ENCODE data around the gene MND1.
A peak's percentile ranks its signal among the peaks of the same experiment; 100 is the strongest.

The MND1 gene

GRCh38 chr4:153365003-153365402 lies 20.5 kb downstream of the MND1 start:
- H3K27me3 Mint-ChIP-seq: no peaks in the 10 kb centered on the region
- no peak overlapping the region for H3K4me3 Mint-ChIP-seq
- no peak for DNase-seq
- H3K27ac Mint-ChIP-seq: peak overlapping the region; percentile 24
- peaks cover 1% of the 10 kb centered on the region for H3K9me3 Mint-ChIP-seq
- CTCF ChIA-PET: interaction anchor here (0.6 to 1.1 kb wide), 3 partner anchors 12 to 323 kb away, joined by 3 read pairs; no protein-coding TSS in a partner anchor
- peaks cover 72% of the 10 kb centered on the region for H3K36me3 Mint-ChIP-seq
- H3K4me1 Mint-ChIP-seq: peaks cover 2% of the 10 kb centered on the region

GRCh38 chr4:153366486-153366885 lies 22.0 kb downstream of the MND1 start:
- Mint-ChIP-seq H3K4me3 (no peak overlapping the region), H3K36me3 (peaks cover 79% of the 10 kb centered on the region), H3K27me3 (no peaks in the 10 kb centered on the region), H3K27ac (no peak overlapping the region), H3K9me3 (peaks cover 1% of the 10 kb centered on the region), H3K4me1 (peaks cover 2% of the 10 kb centered on the region)
- CTCF ChIA-PET: no interaction called here
- DNase-seq: no peak

GRCh38 chr4:153367092-153367491 lies 22.6 kb downstream of the MND1 start:
- Mint-ChIP-seq H3K9me3 (peaks cover 1% of the 10 kb centered on the region), H3K4me1 (peaks cover 2% of the 10 kb centered on the region), H3K36me3 (peaks cover 82% of the 10 kb centered on the region), H3K27me3 (no peaks in the 10 kb centered on the region), H3K4me3 (no peak overlapping the region), H3K27ac (no peak overlapping the region)
- DNase-seq: no peak
- CTCF ChIA-PET: no interaction called here

- no peak for DNase-seq
- Mint-ChIP-seq H3K4me1 (peaks cover 2% of the 10 kb centered on the region), H3K36me3 (peaks cover 82% of the 10 kb centered on the region), H3K27ac (no peak overlapping the region), H3K9me3 (peaks cover 4% of the 10 kb centered on the region), H3K27me3 (no peaks in the 10 kb centered on the region), H3K4me3 (no peak overlapping the region)
- CTCF ChIA-PET: no interaction called here
These were observed 24.5 kb downstream of the MND1 start for GRCh38 chr4:153369021-153369420.

GRCh38 chr4:153371701-153372234 lies 27.3 kb downstream of the MND1 start:
- H3K9me3 Mint-ChIP-seq: peaks cover 3% of the 10 kb centered on the region
- no peak overlapping the region for H3K4me3 Mint-ChIP-seq
- CTCF ChIA-PET: interaction anchor here (1.1 to 1.6 kb wide), 2 partner anchors 75 to 203 kb away, joined by 3 read pairs; no protein-coding TSS in a partner anchor
- peaks cover 80% of the 10 kb centered on the region for H3K36me3 Mint-ChIP-seq
- H3K4me1 Mint-ChIP-seq: peaks cover 2% of the 10 kb centered on the region
- no peak overlapping the region for H3K27ac Mint-ChIP-seq
- DNase-seq: no peak
- H3K27me3 Mint-ChIP-seq: no peaks in the 10 kb centered on the region

- H3K36me3 Mint-ChIP-seq: peaks cover 68% of the 10 kb centered on the region
- CTCF ChIA-PET: interaction anchor here (1.0 kb wide), 1 partner anchor 11 kb away, joined by 3 read pairs; no protein-coding TSS in a partner anchor
These were observed 28.6 kb downstream of the MND1 start for GRCh38 chr4:153372967-153373562.

GRCh38 chr4:153374442-153374841 lies 30.0 kb downstream of the MND1 start:
- H3K4me3 Mint-ChIP-seq: no peak overlapping the region
- H3K27me3 Mint-ChIP-seq: no peaks in the 10 kb centered on the region
- peaks cover 3% of the 10 kb centered on the region for H3K9me3 Mint-ChIP-seq
- CTCF ChIA-PET: interaction anchor here (0.6 kb wide), 1 partner anchor 29 kb away, joined by 3 read pairs; no protein-coding TSS in a partner anchor
- DNase-seq: no peak
- H3K36me3 Mint-ChIP-seq: peaks cover 57% of the 10 kb centered on the region
- no peaks in the 10 kb centered on the region for H3K4me1 Mint-ChIP-seq
- no peak overlapping the region for H3K27ac Mint-ChIP-seq

More at GRCh38 chr4:153372967-153373562, 28.6 kb downstream of the MND1 start:
- Mint-ChIP-seq H3K9me3 (peaks cover 3% of the 10 kb centered on the region), H3K27me3 (no peaks in the 10 kb centered on the region), H3K27ac (no peak overlapping the region), H3K4me1 (peaks cover under 1% of the 10 kb centered on the region), H3K4me3 (no peak overlapping the region)
- DNase-seq: no peak

- H3K27me3 Mint-ChIP-seq: no peaks in the 10 kb centered on the region
- no peak overlapping the region for H3K27ac Mint-ChIP-seq
- H3K4me3 Mint-ChIP-seq: no peak overlapping the region
- no peaks in the 10 kb centered on the region for H3K4me1 Mint-ChIP-seq
- H3K9me3 Mint-ChIP-seq: peaks cover 3% of the 10 kb centered on the region
- no peak for DNase-seq
- peaks cover 48% of the 10 kb centered on the region for H3K36me3 Mint-ChIP-seq
- CTCF ChIA-PET: no interaction called here
These were observed 30.8 kb downstream of the MND1 start for GRCh38 chr4:153375303-153375702.

GRCh38 chr4:153383131-153383530 lies 38.6 kb downstream of the MND1 start:
- no peak overlapping the region for H3K27ac Mint-ChIP-seq
- CTCF ChIA-PET: no interaction called here

GRCh38 chr4:153384160-153384559 lies 39.7 kb downstream of the MND1 start:
- Mint-ChIP-seq H3K36me3 (peaks cover 10% of the 10 kb centered on the region), H3K9me3 (no peaks in the 10 kb centered on the region), H3K27ac (no peak overlapping the region), H3K27me3 (no peaks in the 10 kb centered on the region), H3K4me1 (no peaks in the 10 kb centered on the region), H3K4me3 (no peak overlapping the region)
- DNase-seq: no peak
- CTCF ChIA-PET: no interaction called here

More at GRCh38 chr4:153383131-153383530, 38.6 kb downstream of the MND1 start:
- Mint-ChIP-seq H3K9me3 (no peaks in the 10 kb centered on the region), H3K4me1 (no peaks in the 10 kb centered on the region), H3K27me3 (no peaks in the 10 kb centered on the region), H3K4me3 (no peak overlapping the region), H3K36me3 (peaks cover 10% of the 10 kb centered on the region)
- no peak for DNase-seq

GRCh38 chr4:153385784-153386183 lies 41.3 kb downstream of the MND1 start:
- H3K4me3 Mint-ChIP-seq: no peak overlapping the region
- no peaks in the 10 kb centered on the region for H3K9me3 Mint-ChIP-seq
- no peaks in the 10 kb centered on the region for H3K4me1 Mint-ChIP-seq
- no peak for DNase-seq
- H3K27ac Mint-ChIP-seq: no peak overlapping the region
- peaks cover 10% of the 10 kb centered on the region for H3K36me3 Mint-ChIP-seq
- CTCF ChIA-PET: no interaction called here
- H3K27me3 Mint-ChIP-seq: no peaks in the 10 kb centered on the region

- no peak overlapping the region for H3K4me3 Mint-ChIP-seq
- H3K36me3 Mint-ChIP-seq: peaks cover 18% of the 10 kb centered on the region
- DNase-seq: no peak
- no peaks in the 10 kb centered on the region for H3K27me3 Mint-ChIP-seq
- no peaks in the 10 kb centered on the region for H3K4me1 Mint-ChIP-seq
- H3K27ac Mint-ChIP-seq: no peak overlapping the region
- no peaks in the 10 kb centered on the region for H3K9me3 Mint-ChIP-seq
- CTCF ChIA-PET: no interaction called here
These were observed 43.5 kb downstream of the MND1 start for GRCh38 chr4:153387981-153388380.

- CTCF ChIA-PET: no interaction called here
- DNase-seq: no peak
- Mint-ChIP-seq H3K4me3 (no peak overlapping the region), H3K4me1 (no peaks in the 10 kb centered on the region), H3K27ac (no peak overlapping the region), H3K9me3 (no peaks in the 10 kb centered on the region), H3K36me3 (peaks cover 20% of the 10 kb centered on the region), H3K27me3 (no peaks in the 10 kb centered on the region)
These were observed 48.9 kb downstream of the MND1 start for GRCh38 chr4:153393397-153393796.

GRCh38 chr4:153394945-153395344 lies 50.5 kb downstream of the MND1 start:
- Mint-ChIP-seq H3K27me3 (no peaks in the 10 kb centered on the region), H3K4me1 (peaks cover 5% of the 10 kb centered on the region), H3K36me3 (peaks cover 25% of the 10 kb centered on the region), H3K27ac (no peak overlapping the region), H3K4me3 (no peak overlapping the region), H3K9me3 (no peaks in the 10 kb centered on the region)
- CTCF ChIA-PET: no interaction called here
- DNase-seq: no peak

GRCh38 chr4:153398713-153399112 lies 54.2 kb downstream of the MND1 start:
- CTCF ChIA-PET: no interaction called here
- no peaks in the 10 kb centered on the region for H3K27me3 Mint-ChIP-seq
- no peak overlapping the region for H3K4me3 Mint-ChIP-seq
- H3K9me3 Mint-ChIP-seq: no peaks in the 10 kb centered on the region
- no peak overlapping the region for H3K27ac Mint-ChIP-seq
- H3K4me1 Mint-ChIP-seq: peaks cover 5% of the 10 kb centered on the region
- peaks cover 37% of the 10 kb centered on the region for H3K36me3 Mint-ChIP-seq
- no peak for DNase-seq

All from activated naive CD4-positive, alpha-beta T cell treated with anti-CD3 and anti-CD28 coated beads, Interleukin-2, amount 10 ng/mL, durations not matched to agents 7 days and 5 days (primary cell).